Measurements from ENCODE around the gene SAAL1. TPM values are rescaled to one million over a fixed set of nuclear protein-coding genes. Genes with fewer than 3 reads are reported as not detected.

The SAAL1 gene
- total and polyA plus RNA-seq, 2 donors (not counting 1 experiment from before 2014, with no cell fraction given): 12.8 to 35.2 TPM

DNA sequence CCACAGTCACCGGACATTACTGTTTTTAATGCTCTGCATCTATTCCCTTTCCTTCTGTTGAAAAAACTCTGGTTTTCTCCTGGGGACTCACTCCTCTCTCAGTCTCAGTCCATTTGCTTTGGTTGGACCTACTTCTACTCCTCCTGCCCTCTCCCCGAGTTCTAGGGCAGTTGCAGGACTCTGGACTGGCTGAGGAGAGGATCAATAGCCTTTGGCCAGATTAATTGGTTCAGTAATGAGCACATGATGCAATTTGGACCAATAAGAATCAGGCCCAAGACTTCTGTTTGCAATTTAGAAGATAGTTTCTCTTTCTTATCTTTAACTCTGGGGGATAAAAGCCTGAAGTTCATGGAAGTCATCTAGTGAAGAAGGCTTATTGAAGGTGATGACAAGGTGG lies 44.5 kb downstream of the SAAL1 start:
- H3K27me3 Mint-ChIP-seq: no peaks in the 10 kb centered on the region
- Histone ChIP-seq H3K79me2 (ENCODE audit: control insufficient read depth, insufficient read depth, low read length) (no peaks in the 10 kb centered on the region), H3K9ac (ENCODE audit: low read length) (no peak overlapping the region), H3K36me3 (replicated peaks in 1 of 2; ENCODE audit: control extremely low read depth in 1 of 2, control insufficient read depth in 1 of 2, extremely low read depth in 1 of 2, insufficient read depth in 2 of 2, low read length in 1 of 2) (no peaks in the 10 kb centered on the region), H3K4me1 (ENCODE audit: control insufficient read depth in 2 of 2, insufficient read depth in 2 of 2, low read length in 2 of 2) (no peaks in the 10 kb centered on the region), H3K27me3 (replicated peaks in 1 of 4; ENCODE audit: control extremely low read depth in 1 of 4, control insufficient read depth in 3 of 4, insufficient read depth in 4 of 4, low read length in 3 of 4) (no peaks in the 10 kb centered on the region), H4K20me1 (ENCODE audit: control insufficient read depth, insufficient read depth, low read length, poor library complexity, severe bottlenecking) (no peaks in the 10 kb centered on the region), H3K9me3 (ENCODE audit: control extremely low read depth in 1 of 3, control insufficient read depth in 2 of 3, insufficient read depth in 1 of 3, low read length in 2 of 3) (no peaks in the 10 kb centered on the region), H3K4me3 (ENCODE audit: control extremely low read depth in 1 of 5, extremely low read depth in 1 of 5, insufficient read depth in 1 of 5, low read depth in 2 of 5, low read length in 4 of 5) (no peak overlapping the region), H2AFZ (ENCODE audit: insufficient read depth, low read depth, low read length, poor library complexity, severe bottlenecking) (no peak overlapping the region), H3K4me2 (replicated peaks; ENCODE audit: low read depth, low read length, poor library complexity, severe bottlenecking) (no peak overlapping the region), H3K27ac (ENCODE audit: low read length in 2 of 2) (no peak overlapping the region)
- no peak overlapping the region for H3K4me3 Mint-ChIP-seq
- no peak overlapping the region for H3K27ac Mint-ChIP-seq
- intact Hi-C loops (cut with micrococcal nuclease): no loop called here
- ChIA-PET CTCF (no interaction called here), POLR2A (no interaction called here)
- no peaks in the 10 kb centered on the region for H3K9me3 Mint-ChIP-seq (ENCODE audit: insufficient read depth)
- TF ChIP-seq EZH2 (IDR thresholded peaks at IDR 0.05; ENCODE audit: borderline replicate concordance, insufficient read depth, low read depth, low read length, poor library complexity, severe bottlenecking): no peak
- WGBS (ENCODE audit: insufficient coverage): no CpG with 5 or more reads among the region's 2 CpGs
- DNase-seq (no peak), ATAC-seq (ENCODE audit: low read depth) (no peak)
- H3K4me1 Mint-ChIP-seq: no peaks in the 10 kb centered on the region

DNA sequence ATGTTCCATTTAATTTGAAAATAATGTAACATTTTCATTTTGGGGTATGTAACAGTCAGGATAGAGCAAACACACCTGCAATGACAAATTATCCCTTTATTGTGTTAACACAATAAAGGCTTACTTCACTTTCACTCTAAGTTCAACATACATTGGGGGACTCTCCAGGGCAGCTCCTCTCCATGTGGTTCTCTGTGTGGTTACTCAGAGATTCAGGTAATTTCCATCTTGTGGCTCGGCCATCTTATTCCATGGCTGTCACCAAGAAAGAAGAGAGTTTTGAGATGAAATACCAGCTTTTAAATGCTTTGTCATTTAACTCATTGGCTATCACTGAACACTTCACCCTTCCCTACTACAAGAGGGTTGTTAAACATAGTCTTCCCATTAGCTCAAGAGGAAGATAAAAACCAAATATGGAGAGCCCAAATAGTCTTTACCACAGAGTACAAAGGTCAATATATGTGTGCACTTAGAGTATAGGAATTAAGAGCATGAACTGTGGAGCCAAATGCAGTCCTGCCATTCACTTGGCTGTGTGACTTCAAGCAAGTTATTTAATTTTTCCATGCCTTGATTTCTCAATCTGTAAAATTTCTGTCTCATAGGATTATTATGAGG lies 49.2 kb downstream of the SAAL1 start:
- no peak overlapping the region for H3K27ac Mint-ChIP-seq
- no peak overlapping the region for H3K4me2 ChIP-seq (replicated peaks; ENCODE audit: low read depth, low read length, poor library complexity, severe bottlenecking)
- H3K9me3 Mint-ChIP-seq (ENCODE audit: insufficient read depth): no peaks in the 10 kb centered on the region
- POLR2A ChIA-PET: no interaction called here
- no peaks in the 10 kb centered on the region for H3K27me3 ChIP-seq (replicated peaks in 1 of 4; ENCODE audit: control extremely low read depth in 1 of 4, control insufficient read depth in 3 of 4, insufficient read depth in 4 of 4, low read length in 3 of 4)
- intact Hi-C loops (cut with micrococcal nuclease): no loop called here
- H3K4me1 ChIP-seq (ENCODE audit: control insufficient read depth in 2 of 2, insufficient read depth in 2 of 2, low read length in 2 of 2): no peaks in the 10 kb centered on the region
- CTCF ChIA-PET: no interaction called here
- WGBS (ENCODE audit: insufficient coverage): 80% methylated on average over 1 of the region's 1 CpG
- TF ChIP-seq EZH2 (IDR thresholded peaks at IDR 0.05; ENCODE audit: borderline replicate concordance, insufficient read depth, low read depth, low read length, poor library complexity, severe bottlenecking): no peak
- TF ChIP-seq, protein P1, sequence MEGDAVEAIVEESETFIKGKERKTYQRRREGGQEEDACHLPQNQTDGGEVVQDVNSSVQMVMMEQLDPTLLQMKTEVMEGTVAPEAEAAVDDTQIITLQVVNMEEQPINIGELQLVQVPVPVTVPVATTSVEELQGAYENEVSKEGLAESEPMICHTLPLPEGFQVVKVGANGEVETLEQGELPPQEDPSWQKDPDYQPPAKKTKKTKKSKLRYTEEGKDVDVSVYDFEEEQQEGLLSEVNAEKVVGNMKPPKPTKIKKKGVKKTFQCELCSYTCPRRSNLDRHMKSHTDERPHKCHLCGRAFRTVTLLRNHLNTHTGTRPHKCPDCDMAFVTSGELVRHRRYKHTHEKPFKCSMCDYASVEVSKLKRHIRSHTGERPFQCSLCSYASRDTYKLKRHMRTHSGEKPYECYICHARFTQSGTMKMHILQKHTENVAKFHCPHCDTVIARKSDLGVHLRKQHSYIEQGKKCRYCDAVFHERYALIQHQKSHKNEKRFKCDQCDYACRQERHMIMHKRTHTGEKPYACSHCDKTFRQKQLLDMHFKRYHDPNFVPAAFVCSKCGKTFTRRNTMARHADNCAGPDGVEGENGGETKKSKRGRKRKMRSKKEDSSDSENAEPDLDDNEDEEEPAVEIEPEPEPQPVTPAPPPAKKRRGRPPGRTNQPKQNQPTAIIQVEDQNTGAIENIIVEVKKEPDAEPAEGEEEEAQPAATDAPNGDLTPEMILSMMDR (IDR thresholded peaks at IDR 0.05): no peak
- no peak overlapping the region for H2AFZ ChIP-seq (ENCODE audit: insufficient read depth, low read depth, low read length, poor library complexity, severe bottlenecking)
- H3K9me3 ChIP-seq (ENCODE audit: control extremely low read depth in 1 of 3, control insufficient read depth in 2 of 3, insufficient read depth in 1 of 3, low read length in 2 of 3): no peaks in the 10 kb centered on the region
- H3K79me2 ChIP-seq (ENCODE audit: control insufficient read depth, insufficient read depth, low read length): no peaks in the 10 kb centered on the region
- H3K4me3 Mint-ChIP-seq: no peak overlapping the region
- no peaks in the 10 kb centered on the region for H3K27me3 Mint-ChIP-seq
- no peaks in the 10 kb centered on the region for H3K4me1 Mint-ChIP-seq
- H3K9ac ChIP-seq (ENCODE audit: low read length): no peak overlapping the region
- ATAC-seq (ENCODE audit: low read depth) (no peak), DNase-seq (no peak)
- H4K20me1 ChIP-seq (ENCODE audit: control insufficient read depth, insufficient read depth, low read length, poor library complexity, severe bottlenecking): no peaks in the 10 kb centered on the region
- no peak overlapping the region for H3K27ac ChIP-seq (ENCODE audit: low read length in 2 of 2)
- no peaks in the 10 kb centered on the region for H3K36me3 ChIP-seq (replicated peaks in 1 of 2; ENCODE audit: control extremely low read depth in 1 of 2, control insufficient read depth in 1 of 2, extremely low read depth in 1 of 2, insufficient read depth in 2 of 2, low read length in 1 of 2)
- no peak overlapping the region for H3K4me3 ChIP-seq (ENCODE audit: control extremely low read depth in 1 of 5, extremely low read depth in 1 of 5, insufficient read depth in 1 of 5, low read depth in 2 of 5, low read length in 4 of 5)
